Measurements from ENCODE around the gene SPINK5.
"Not testable (repeated sequence)": the region's sequence is repeated elsewhere in the genome, so short reads cannot be mapped to it uniquely, and the experiment has no call there.

SPINK5 gene

GRCh38 chr5:148063861-148064260, at the start of gene SPINK5:
Gene SPINK5, plus strand, starts transcription at chr5:148063980. Its CDS starts 65 bp downstream, at chr5:148064045.
- DNase-seq: no peak

- no peak for DNase-seq
Measured at GRCh38 chr5:148014276-148014675, 49.5 kb upstream of the SPINK5 start.

GRCh38 chr5:148020257-148020988, 43.4 kb upstream of the SPINK5 start:
- no peak for DNase-seq

- no peak for DNase-seq
Measured at GRCh38 chr5:148027505-148027904, 36.3 kb upstream of the SPINK5 start.

- DNase-seq: no peak
Measured at GRCh38 chr5:148029131-148029530, 34.6 kb upstream of the SPINK5 start.

GRCh38 chr5:148033134-148033533, 30.6 kb upstream of the SPINK5 start:
- no peak for DNase-seq

GRCh38 chr5:148035676-148036075, 28.1 kb upstream of the SPINK5 start:
- no peak for DNase-seq

- no peak for DNase-seq
Measured at GRCh38 chr5:148042881-148043280, 20.9 kb upstream of the SPINK5 start.

- DNase-seq: no peak
Measured at GRCh38 chr5:148043705-148044104, 20.1 kb upstream of the SPINK5 start.

GRCh38 chr5:148055160-148055559, 8.6 kb upstream of the SPINK5 start:
- not testable (repeated sequence) for DNase-seq

GRCh38 chr5:148060309-148060708, 3.5 kb upstream of the SPINK5 start:
- no peak for DNase-seq

GRCh38 chr5:148060881-148061280, 2.9 kb upstream of the SPINK5 start:
- DNase-seq: no peak

GRCh38 chr5:148070621-148071020, 6.8 kb downstream of the SPINK5 start:
- no peak for DNase-seq

- no peak for DNase-seq
Measured at GRCh38 chr5:148072207-148072606, 8.4 kb downstream of the SPINK5 start.

GRCh38 chr5:148075529-148075928, 11.7 kb downstream of the SPINK5 start:
- DNase-seq: no peak

- no peak for DNase-seq
Measured at GRCh38 chr5:148083203-148083602, 19.4 kb downstream of the SPINK5 start.

- DNase-seq: no peak
Measured at GRCh38 chr5:148084269-148084668, 20.5 kb downstream of the SPINK5 start.

GRCh38 chr5:148085310-148085709, 21.5 kb downstream of the SPINK5 start:
- no peak for DNase-seq

GRCh38 chr5:148085977-148086705, 22.4 kb downstream of the SPINK5 start:
- DNase-seq: no peak

GRCh38 chr5:148090146-148090772, 26.5 kb downstream of the SPINK5 start:
- no peak for DNase-seq

GRCh38 chr5:148090773-148091250, 27.0 kb downstream of the SPINK5 start:
- no peak for DNase-seq

GRCh38 chr5:148091991-148092964, 28.5 kb downstream of the SPINK5 start:
- no peak for DNase-seq

GRCh38 chr5:148094336-148094735, 30.6 kb downstream of the SPINK5 start:
- no peak for DNase-seq
